HG03045 (cell line): ENCODE measurements around the gene FAM118A.
A peak's percentile ranks its signal among the peaks of the same experiment; 100 is the strongest.
"Not testable (repeated sequence)": the region's sequence is repeated elsewhere in the genome, so short reads cannot be mapped to it uniquely, and the experiment has no call there.

Experiments
- ATAC-seq: cut with Tn5 transposase; IDR thresholded peaks from one replicate; pipeline ENCODE4 v1.9.1; 2021; ENCODE audit warnings: mild to moderate bottlenecking, moderate library complexity; ENCODE audit not compliant: unreplicated experiment

The FAM118A gene

GRCh38 chr22:45309422-45310227 is at the start of gene FAM118A:
FAM118A (plus strand) TSS chr22:45309934; CDS start chr22:45322380, 12,446 bp downstream.
- ATAC-seq = peak; percentile 82

GRCh38 chr22:45260395-45260759 is 49.4 kb upstream of the FAM118A start:
- not testable (repeated sequence) for ATAC-seq

GRCh38 chr22:45261407-45262088 is 48.2 kb upstream of the FAM118A start:
- no peak for ATAC-seq

- no peak for ATAC-seq
These were observed 47.4 kb upstream of the FAM118A start for GRCh38 chr22:45262195-45262930.

- ATAC-seq = peak; percentile 35
These were observed 46.7 kb upstream of the FAM118A start for GRCh38 chr22:45262931-45263462.

- ATAC-seq = peak; percentile 71
These were observed 46.1 kb upstream of the FAM118A start for GRCh38 chr22:45263463-45264269.

- ATAC-seq = no peak
These were observed 44.2 kb upstream of the FAM118A start for GRCh38 chr22:45265535-45265934.

GRCh38 chr22:45268167-45268957 is 41.4 kb upstream of the FAM118A start:
- no peak for ATAC-seq

GRCh38 chr22:45268958-45269844 is 40.5 kb upstream of the FAM118A start:
- ATAC-seq = peak; percentile 74

- no peak for ATAC-seq
These were observed 39.4 kb upstream of the FAM118A start for GRCh38 chr22:45270095-45271020.

GRCh38 chr22:45271667-45272201 is 38.0 kb upstream of the FAM118A start:
- ATAC-seq = no peak

GRCh38 chr22:45272498-45272897 is 37.2 kb upstream of the FAM118A start:
- no peak for ATAC-seq

GRCh38 chr22:45273452-45274075 is 36.2 kb upstream of the FAM118A start:
- no peak for ATAC-seq

GRCh38 chr22:45276507-45277105 is 33.1 kb upstream of the FAM118A start:
- no peak for ATAC-seq

- ATAC-seq = not testable (repeated sequence)
These were observed 32.0 kb upstream of the FAM118A start for GRCh38 chr22:45277720-45278119.

- no peak for ATAC-seq
These were observed 31.6 kb upstream of the FAM118A start for GRCh38 chr22:45278125-45278524.
